ENCODE measurements around the gene SAMM50.

Gene SAMM50

DNA sequence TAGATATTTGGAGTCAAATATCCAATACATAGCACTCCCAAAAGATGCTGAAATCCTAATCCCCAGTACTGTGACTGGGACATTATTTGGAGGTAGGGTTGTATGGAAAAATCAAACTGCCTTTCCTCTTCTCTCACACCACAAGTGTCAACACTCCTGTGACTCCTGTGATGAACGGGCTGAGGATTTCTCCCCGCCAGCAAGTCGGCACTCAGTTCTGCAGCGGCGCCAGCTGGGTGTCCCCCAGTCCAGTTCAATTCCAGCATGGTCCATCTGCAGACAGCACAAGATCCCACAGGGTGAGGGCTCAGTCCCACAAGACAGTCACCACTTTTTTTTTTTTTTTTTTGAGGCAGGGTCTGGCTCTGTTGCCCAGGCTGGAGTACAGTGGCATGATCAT, 64.6 kb downstream of the SAMM50 start:
- Histone ChIP-seq H3K79me2 (ENCODE audit: control insufficient read depth, low read length) (no peaks in the 10 kb centered on the region), H3K27ac (ENCODE audit: low read depth, low read length) (no peak overlapping the region), H3K9me3 (ENCODE audit: control insufficient read depth, insufficient read depth, low read length) (no peaks in the 10 kb centered on the region), H3K4me3 (ENCODE audit: low read length) (no peak overlapping the region), H3K4me2 (ENCODE audit: low read length) (no peak overlapping the region), H3F3A (ENCODE audit: control insufficient read depth, insufficient read depth) (no peaks in the 10 kb centered on the region), H3K4me1 (ENCODE audit: control insufficient read depth, low read length) (peaks cover 10% of the 10 kb centered on the region), H4K20me1 (ENCODE audit: control insufficient read depth, insufficient read depth, low read depth, low read length) (no peaks in the 10 kb centered on the region), H3K27me3 (ENCODE audit: control insufficient read depth, low read length) (peaks cover 16% of the 10 kb centered on the region), H3K36me3 (ENCODE audit: control insufficient read depth, low read length) (no peaks in the 10 kb centered on the region), H3K9me2 (replicated peaks; ENCODE audit: control insufficient read depth, low read length) (no peaks in the 10 kb centered on the region)
- TF ChIP-seq, protein P1, sequence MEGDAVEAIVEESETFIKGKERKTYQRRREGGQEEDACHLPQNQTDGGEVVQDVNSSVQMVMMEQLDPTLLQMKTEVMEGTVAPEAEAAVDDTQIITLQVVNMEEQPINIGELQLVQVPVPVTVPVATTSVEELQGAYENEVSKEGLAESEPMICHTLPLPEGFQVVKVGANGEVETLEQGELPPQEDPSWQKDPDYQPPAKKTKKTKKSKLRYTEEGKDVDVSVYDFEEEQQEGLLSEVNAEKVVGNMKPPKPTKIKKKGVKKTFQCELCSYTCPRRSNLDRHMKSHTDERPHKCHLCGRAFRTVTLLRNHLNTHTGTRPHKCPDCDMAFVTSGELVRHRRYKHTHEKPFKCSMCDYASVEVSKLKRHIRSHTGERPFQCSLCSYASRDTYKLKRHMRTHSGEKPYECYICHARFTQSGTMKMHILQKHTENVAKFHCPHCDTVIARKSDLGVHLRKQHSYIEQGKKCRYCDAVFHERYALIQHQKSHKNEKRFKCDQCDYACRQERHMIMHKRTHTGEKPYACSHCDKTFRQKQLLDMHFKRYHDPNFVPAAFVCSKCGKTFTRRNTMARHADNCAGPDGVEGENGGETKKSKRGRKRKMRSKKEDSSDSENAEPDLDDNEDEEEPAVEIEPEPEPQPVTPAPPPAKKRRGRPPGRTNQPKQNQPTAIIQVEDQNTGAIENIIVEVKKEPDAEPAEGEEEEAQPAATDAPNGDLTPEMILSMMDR (IDR thresholded peaks at IDR 0.05; ENCODE audit: low read depth, low read length, poor library complexity, severe bottlenecking), result no peak
- no peak for TF ChIP-seq EZH2phosphoT487 (IDR thresholded peaks at IDR 0.05; ENCODE audit: borderline replicate concordance, low read length)

DNA sequence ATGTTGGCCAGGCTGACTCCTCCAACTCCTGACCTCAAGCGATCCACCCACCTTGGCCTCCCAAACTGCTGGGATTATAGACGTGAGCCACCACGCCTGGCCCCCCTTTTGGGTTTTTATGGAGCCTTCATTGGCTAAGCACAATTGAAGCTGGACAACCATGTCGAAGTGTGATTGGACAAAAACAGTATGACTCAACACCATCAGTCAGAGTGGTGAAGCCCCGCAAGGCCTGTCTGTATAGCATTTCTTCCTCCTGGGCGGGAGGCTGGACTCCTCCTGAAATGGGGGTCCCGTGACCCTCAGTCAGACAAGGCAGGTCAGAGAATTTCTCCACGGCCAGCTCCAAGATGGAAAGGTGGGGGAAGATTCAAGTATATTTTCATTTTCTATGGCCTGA, 65.7 kb downstream of the SAMM50 start:
- H3K79me2 ChIP-seq (ENCODE audit: control insufficient read depth, low read length), result no peaks in the 10 kb centered on the region
- no peak for TF ChIP-seq EZH2phosphoT487 (IDR thresholded peaks at IDR 0.05; ENCODE audit: borderline replicate concordance, low read length)
- TF ChIP-seq, protein P1 (IDR thresholded peaks at IDR 0.05; ENCODE audit: low read depth, low read length, poor library complexity, severe bottlenecking), result no peak
- H3K4me2 ChIP-seq (ENCODE audit: low read length), result no peak overlapping the region
- no peak overlapping the region for H3K27ac ChIP-seq (ENCODE audit: low read depth, low read length)
- H3K9me2 ChIP-seq (replicated peaks; ENCODE audit: control insufficient read depth, low read length), result no peaks in the 10 kb centered on the region
- H3F3A ChIP-seq (ENCODE audit: control insufficient read depth, insufficient read depth), result no peaks in the 10 kb centered on the region; the same call in 1 of the 2 replicates
- peaks cover 19% of the 10 kb centered on the region for H3K4me1 ChIP-seq (ENCODE audit: control insufficient read depth, low read length)
- H3K36me3 ChIP-seq (ENCODE audit: control insufficient read depth, low read length), result no peaks in the 10 kb centered on the region
- H3K27me3 ChIP-seq (ENCODE audit: control insufficient read depth, low read length), result peaks cover 25% of the 10 kb centered on the region
- no peak overlapping the region for H3K4me3 ChIP-seq (ENCODE audit: low read length)
- H3K9me3 ChIP-seq (ENCODE audit: control insufficient read depth, insufficient read depth, low read length), result no peaks in the 10 kb centered on the region
- no peaks in the 10 kb centered on the region for H4K20me1 ChIP-seq (ENCODE audit: control insufficient read depth, insufficient read depth, low read depth, low read length)

DNA sequence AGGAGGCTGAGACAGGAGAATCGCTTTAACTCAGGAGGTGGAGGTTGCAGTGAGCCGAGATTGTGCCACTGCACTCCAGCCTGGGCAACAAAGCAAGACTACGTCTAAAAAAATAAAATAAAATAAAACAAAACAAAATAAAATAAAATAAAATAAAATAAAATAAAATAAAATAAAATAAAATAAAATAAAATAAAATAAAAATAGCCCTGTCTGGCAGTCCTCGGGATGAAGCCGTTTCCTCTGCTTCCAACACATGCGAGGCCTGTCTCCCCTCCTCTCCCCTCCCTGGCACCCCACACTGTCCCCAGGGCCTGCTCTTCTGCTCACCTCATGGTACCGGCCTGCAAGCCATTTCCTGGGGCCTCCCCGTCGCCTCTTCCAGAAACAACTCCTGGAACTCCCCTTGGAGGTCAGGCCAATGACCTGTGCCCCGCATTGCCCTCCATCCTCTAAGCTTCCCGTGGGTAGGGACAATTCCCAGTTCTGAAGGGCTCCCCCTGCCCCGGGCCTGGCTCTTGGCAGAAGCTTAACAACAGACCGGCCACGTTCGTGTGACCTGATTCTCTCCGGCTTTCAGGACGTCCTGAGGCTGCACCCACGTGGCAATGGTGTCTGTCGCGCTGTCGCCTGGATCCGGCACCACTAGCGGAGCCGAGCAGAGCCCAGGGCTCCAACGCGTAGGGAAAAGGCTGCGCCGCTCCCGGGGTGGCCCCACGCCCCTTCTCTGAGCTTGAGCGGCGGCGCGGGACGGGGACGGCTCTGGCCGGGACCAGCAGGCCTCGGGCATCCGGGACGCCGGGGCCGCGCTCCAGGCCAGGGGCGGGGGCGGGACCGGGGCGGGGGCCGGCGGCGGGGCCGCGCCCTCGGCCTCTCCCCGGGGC, 68.4 kb downstream of the SAMM50 start:
- Histone ChIP-seq H3K4me3 (ENCODE audit: low read length) (peak overlapping the region; percentile 49), H3K36me3 (ENCODE audit: control insufficient read depth, low read length) (no peaks in the 10 kb centered on the region), H3K9me2 (replicated peaks; ENCODE audit: control insufficient read depth, low read length) (no peaks in the 10 kb centered on the region), H3K9me3 (ENCODE audit: control insufficient read depth, insufficient read depth, low read length) (no peaks in the 10 kb centered on the region), H3K27ac (ENCODE audit: low read depth, low read length) (no peak overlapping the region), H3K4me1 (ENCODE audit: control insufficient read depth, low read length) (peaks cover 42% of the 10 kb centered on the region), H3F3A (ENCODE audit: control insufficient read depth, insufficient read depth) (no peaks in the 10 kb centered on the region; the same call in 1 of the 2 replicates), H3K79me2 (ENCODE audit: control insufficient read depth, low read length) (no peaks in the 10 kb centered on the region), H3K27me3 (ENCODE audit: control insufficient read depth, low read length) (peaks cover 36% of the 10 kb centered on the region), H4K20me1 (ENCODE audit: control insufficient read depth, insufficient read depth, low read depth, low read length) (no peaks in the 10 kb centered on the region), H3K4me2 (ENCODE audit: low read length) (peak overlapping the region; percentile 33; the same call in 1 of the 2 replicates)
- TF ChIP-seq, protein P1 (IDR thresholded peaks at IDR 0.05; ENCODE audit: low read depth, low read length, poor library complexity, severe bottlenecking), result no peak
- TF ChIP-seq EZH2phosphoT487 (IDR thresholded peaks at IDR 0.05; ENCODE audit: borderline replicate concordance, low read length), result no peak
